Common myeloid progenitor, CD34-positive (primary cell): ENCODE data around the gene CIAO3.

Experiments
- CTCF ChIA-PET: fragments of 350-600 bp; sonication (Branson Sonifier 250); formaldehyde crosslinking; loops from one replicate; lab custom pipeline; 2021; ENCODE audit warnings: antibody characterized with exemption; lab: Charles Lee
- POLR2A ChIA-PET: fragments of 350-600 bp; sonication (Branson Sonifier 250); formaldehyde crosslinking; loops from one replicate; lab custom pipeline; 2021; ENCODE audit warnings: antibody characterized with exemption; lab: Charles Lee
- DNase-seq, 3 donors: peaks; one replicate each; pipeline versions ENCODE4 v3.0.0 to v3.0.0-alpha.2; 2013
- H3K27ac ChIP-seq, 2 experiments: 1 replicate in 1 of 2; 2 replicates in 1 of 2; pipeline ENCODE4 v1.7.0; 2013; ENCODE audit warnings: inconsistent platforms in 2 of 2, low read length in 2 of 2, mild to moderate bottlenecking in 2 of 2, low read depth in 1 of 2, moderate library complexity in 1 of 2; ENCODE audit not compliant: severe bottlenecking in 2 of 2, insufficient read depth in 1 of 2, poor library complexity in 1 of 2
- H3K27me3 ChIP-seq, 5 experiments: replicated peaks in 2 of 5; 1 replicate in 3 of 5; 2 replicates in 2 of 5; pipeline versions ENCODE4 v1.6.1 to v1.7.0; 2013; ENCODE audit warnings: low read length in 4 of 5, mild to moderate bottlenecking in 2 of 5, moderate library complexity in 2 of 5, inconsistent platforms in 1 of 5; ENCODE audit not compliant: insufficient read depth in 5 of 5, control insufficient read depth in 4 of 5
- H3K36me3 ChIP-seq, 4 experiments: 1 replicate in 2 of 4; 2 replicates in 2 of 4; pipeline versions ENCODE4 v1.6.1 to v1.7.0; 2013; ENCODE audit warnings: low read length in 3 of 4, control low read depth in 1 of 4, mild to moderate bottlenecking in 1 of 4; ENCODE audit not compliant: control insufficient read depth in 4 of 4, insufficient read depth in 4 of 4
- H3K4me1 ChIP-seq, 4 experiments: 1 replicate in 3 of 4; 2 replicates in 1 of 4; pipeline versions ENCODE4 v1.6.1 to v1.7.1; 2013; ENCODE audit warnings: low read length in 3 of 4, mild to moderate bottlenecking in 3 of 4, control low read depth in 1 of 4, inconsistent platforms in 1 of 4, moderate library complexity in 1 of 4; ENCODE audit not compliant: control insufficient read depth in 4 of 4, insufficient read depth in 4 of 4; ENCODE audit errors: control extremely low read depth in 1 of 4
- H3K4me3 ChIP-seq, 7 experiments: 1 replicate in 4 of 7; 2 replicates in 3 of 7; pipeline versions ENCODE4 v1.5.1 to v1.7.0; 2013; ENCODE audit warnings: mild to moderate bottlenecking in 7 of 7, low read length in 6 of 7, moderate library complexity in 6 of 7, inconsistent platforms in 2 of 7, low read depth in 2 of 7, control low read depth in 1 of 7; ENCODE audit not compliant: insufficient read depth in 4 of 7, control insufficient read depth in 1 of 7; ENCODE audit errors: extremely low read depth in 1 of 7
- H3K9me3 ChIP-seq, 5 experiments: 1 replicate in 4 of 5; 2 replicates in 1 of 5; pipeline versions ENCODE4 v1.6.1 to v1.7.1; 2013; ENCODE audit warnings: low read length in 4 of 5, mild to moderate bottlenecking in 2 of 5, inconsistent platforms in 1 of 5, low read depth in 1 of 5, moderate library complexity in 1 of 5; ENCODE audit not compliant: control insufficient read depth in 4 of 5, insufficient read depth in 2 of 5; ENCODE audit errors: control extremely low read depth in 1 of 5
- WGBS: methylation state at CpG from one replicate; pipeline ENCODE4 v1.1.5; 2013; ENCODE audit not compliant: insufficient coverage; 5-methylcytosine and 5-hydroxymethylcytosine counted together

Gene CIAO3

DNA sequence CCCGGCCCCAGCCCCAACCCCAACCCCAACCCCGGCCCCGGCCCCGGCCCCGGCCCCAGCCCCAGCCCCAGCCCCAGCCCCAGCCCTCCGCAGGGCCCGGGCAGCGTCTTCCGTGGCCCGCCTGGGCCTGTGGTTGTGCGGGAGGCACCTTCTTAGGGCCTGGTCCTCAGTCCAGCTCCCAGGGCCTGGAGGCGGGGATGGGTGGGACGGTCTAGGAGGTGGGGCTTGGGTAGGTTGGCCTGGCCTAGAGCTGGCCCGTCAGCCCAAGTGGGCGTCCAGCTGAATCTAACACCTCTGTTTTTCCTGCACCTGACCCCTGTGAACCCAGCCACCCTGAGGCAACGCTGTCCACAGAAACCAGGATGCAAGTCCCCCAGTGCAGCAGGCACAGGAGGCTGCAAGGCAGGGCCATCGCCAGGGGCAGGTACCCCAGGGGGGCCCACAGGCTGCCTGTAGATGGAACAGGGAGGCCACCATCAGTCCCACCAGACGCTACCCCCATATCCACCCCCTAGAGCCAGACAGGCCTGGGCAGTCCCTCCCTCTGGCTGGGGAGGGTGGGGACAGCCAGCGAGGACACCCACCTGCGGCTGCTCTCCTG lies 28.5 kb upstream of the CIAO3 start:
- H3K4me3 ChIP-seq = peak overlapping the region in 1 of 7 experiments; percentile 26
- H3K27ac ChIP-seq = no peak overlapping the region
- CTCF ChIA-PET = no interaction called here
- DNase-seq = no peak
- POLR2A ChIA-PET = no interaction called here
- no peaks in the 10 kb centered on the region for H3K27me3 ChIP-seq
- no peaks in the 10 kb centered on the region for H3K36me3 ChIP-seq
- 97% methylated on average over 6 of the region's 20 CpGs for WGBS
- H3K4me1 ChIP-seq = peaks cover 0 to 11% (median 0%) of the 10 kb centered on the region in 4 experiments
- H3K9me3 ChIP-seq = no peaks in the 10 kb centered on the region

DNA sequence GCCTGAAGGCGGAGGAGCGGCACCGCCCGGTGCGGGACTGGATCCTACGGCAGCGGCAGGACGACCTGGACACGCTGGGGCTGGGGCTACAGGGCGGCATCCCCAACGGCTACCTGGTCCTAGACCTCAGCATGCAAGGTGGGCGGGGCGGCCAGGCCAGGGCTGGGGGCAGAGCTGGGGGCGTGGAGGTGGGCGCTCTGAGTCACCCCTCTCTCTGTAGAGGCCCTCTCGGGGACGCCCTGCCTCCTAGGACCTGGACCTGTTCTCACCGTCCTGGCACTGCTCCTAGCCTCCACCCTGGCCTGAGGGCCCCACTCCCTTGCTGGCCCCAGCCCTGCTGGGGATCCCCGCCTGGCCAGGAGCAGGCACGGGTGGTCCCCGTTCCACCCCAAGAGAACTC lies 27.6 kb upstream of the CIAO3 start:
- Histone ChIP-seq H3K36me3 (no peaks in the 10 kb centered on the region), H3K4me3 (peak overlapping the region in 1 of 7 experiments; percentile 36), H3K4me1 (peaks cover 0 to 11% (median 0%) of the 10 kb centered on the region in 4 experiments), H3K27me3 (no peaks in the 10 kb centered on the region), H3K27ac (no peak overlapping the region), H3K9me3 (no peaks in the 10 kb centered on the region)
- no peak for DNase-seq
- ChIA-PET CTCF (no interaction called here), POLR2A (interaction anchor here (0.5 kb wide), 1 partner anchor 20 kb away, joined by 3 read pairs; no protein-coding TSS in a partner anchor)
- WGBS = 97% methylated on average over 13 of the region's 21 CpGs

- Histone ChIP-seq H3K4me1 (peaks cover 0 to 11% (median 0%) of the 10 kb centered on the region in 4 experiments), H3K27me3 (no peaks in the 10 kb centered on the region), H3K27ac (no peak overlapping the region), H3K4me3 (peak overlapping the region in 1 of 7 experiments; percentile 36), H3K36me3 (no peaks in the 10 kb centered on the region), H3K9me3 (no peaks in the 10 kb centered on the region)
- 83% methylated on average over 1 of the region's 38 CpGs for WGBS
- CTCF ChIA-PET = no interaction called here
- POLR2A ChIA-PET = interaction anchor here (0.5 kb wide), 1 partner anchor 19 kb away, joined by 3 read pairs; no protein-coding TSS in a partner anchor
- no peak for DNase-seq
These were observed 27.0 kb upstream of the CIAO3 start for GRCh38 chr16:767743-768235.

DNA sequence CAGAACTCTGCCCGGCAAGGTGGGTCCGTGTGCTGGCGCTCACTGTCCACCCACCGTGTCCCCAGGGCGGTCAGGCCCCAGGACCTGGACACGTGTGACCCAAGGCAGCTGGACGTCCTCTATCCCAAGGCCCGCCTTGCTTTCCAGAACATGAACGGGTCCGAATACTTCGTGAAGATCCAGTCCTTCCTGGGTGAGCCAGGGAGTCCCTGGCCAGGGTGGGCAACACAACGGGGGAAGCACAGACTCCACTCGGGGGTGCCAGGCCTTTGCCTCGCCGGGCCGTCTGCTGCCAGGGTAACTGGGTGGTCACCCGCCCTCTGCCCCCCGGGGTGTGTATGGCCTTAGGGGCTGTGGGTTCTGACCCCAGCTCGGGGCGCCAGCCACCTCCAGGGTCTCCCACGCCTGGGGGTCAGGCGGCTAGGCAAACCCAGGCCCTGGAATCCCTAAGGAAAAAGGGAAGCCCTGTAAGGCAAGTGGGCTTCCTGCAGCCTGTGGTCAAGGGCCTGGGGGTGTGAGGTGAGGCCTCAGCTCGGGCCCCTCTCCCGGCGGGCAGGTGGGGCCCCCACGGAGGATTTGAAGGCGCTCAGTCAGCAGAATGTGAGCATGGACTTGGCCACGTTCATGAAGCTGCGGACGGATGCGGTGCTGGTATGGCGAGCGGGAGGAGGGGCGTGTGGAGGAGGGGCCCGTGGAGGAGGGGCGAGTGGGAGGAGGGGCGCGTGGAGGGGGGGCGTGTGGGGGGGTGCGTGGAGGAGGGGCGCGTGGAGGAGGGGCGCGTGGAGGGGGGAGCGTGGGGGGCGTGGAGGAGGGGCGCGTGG lies 26.2 kb upstream of the CIAO3 start:
- WGBS = 92% methylated on average over 25 of the region's 48 CpGs
- no peak overlapping the region for H3K27ac ChIP-seq
- H3K36me3 ChIP-seq = no peaks in the 10 kb centered on the region
- CTCF ChIA-PET = interaction anchor here (2.0 kb wide), 1 partner anchor 11 kb away, joined by 10 read pairs; no protein-coding TSS in a partner anchor
- POLR2A ChIA-PET = no interaction called here
- H3K4me3 ChIP-seq = no peak overlapping the region
- no peaks in the 10 kb centered on the region for H3K27me3 ChIP-seq
- no peaks in the 10 kb centered on the region for H3K9me3 ChIP-seq
- H3K4me1 ChIP-seq = peaks cover 0 to 11% (median 0%) of the 10 kb centered on the region in 4 experiments
- DNase-seq = peak; percentile 25 to 50 (median 27)

DNA sequence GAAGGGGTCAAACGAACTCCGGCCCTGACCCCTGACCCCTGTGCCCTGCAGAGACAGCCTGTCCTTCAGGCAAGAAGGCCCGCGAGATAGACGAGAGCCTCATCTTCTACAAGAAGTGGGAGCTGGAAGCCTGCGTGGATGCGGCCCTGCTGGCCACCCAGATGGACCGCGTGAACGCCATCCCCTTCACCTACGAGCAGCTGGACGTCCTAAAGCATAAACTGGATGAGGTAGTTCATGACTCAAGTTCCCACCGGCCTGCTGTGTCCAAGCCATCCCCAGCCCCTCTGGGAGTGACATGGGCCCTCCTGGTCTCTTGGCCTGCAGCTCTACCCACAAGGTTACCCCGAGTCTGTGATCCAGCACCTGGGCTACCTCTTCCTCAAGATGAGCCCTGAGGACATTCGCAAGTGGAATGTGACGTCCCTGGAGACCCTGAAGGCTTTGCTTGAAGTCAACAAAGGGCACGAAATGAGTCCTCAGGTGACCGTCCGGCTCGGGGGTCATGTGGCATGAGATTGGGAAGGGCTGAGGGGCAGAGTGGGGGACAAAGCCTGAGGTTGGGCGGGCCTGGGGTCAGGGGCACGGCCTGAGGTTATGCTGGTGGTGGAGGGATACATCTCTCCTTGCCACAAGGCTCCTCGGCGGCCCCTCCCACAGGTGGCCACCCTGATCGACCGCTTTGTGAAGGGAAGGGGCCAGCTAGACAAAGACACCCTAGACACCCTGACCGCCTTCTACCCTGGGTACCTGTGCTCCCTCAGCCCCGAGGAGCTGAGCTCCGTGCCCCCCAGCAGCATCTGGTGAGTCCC lies 25.4 kb upstream of the CIAO3 start:
- DNase-seq = no peak
- ChIA-PET CTCF (interaction anchor here (2.0 kb wide), 1 partner anchor 11 kb away, joined by 10 read pairs; no protein-coding TSS in a partner anchor), POLR2A (no interaction called here)
- no peaks in the 10 kb centered on the region for H3K27me3 ChIP-seq
- no peaks in the 10 kb centered on the region for H3K36me3 ChIP-seq
- no peaks in the 10 kb centered on the region for H3K9me3 ChIP-seq
- H3K4me3 ChIP-seq = no peak overlapping the region
- H3K4me1 ChIP-seq = peaks cover 0 to 11% (median 3%) of the 10 kb centered on the region in 4 experiments
- H3K27ac ChIP-seq = no peak overlapping the region
- WGBS = 97% methylated on average over 29 of the region's 29 CpGs

- no peak overlapping the region for H3K27ac ChIP-seq
- H3K4me3 ChIP-seq = no peak overlapping the region
- POLR2A ChIA-PET = no interaction called here
- CTCF ChIA-PET = interaction anchor here (2.0 kb wide), 1 partner anchor 10 kb away, joined by 10 read pairs; no protein-coding TSS in a partner anchor
- DNase-seq = no peak
- H3K9me3 ChIP-seq = no peaks in the 10 kb centered on the region
- no peaks in the 10 kb centered on the region for H3K36me3 ChIP-seq
- H3K27me3 ChIP-seq = no peaks in the 10 kb centered on the region
- H3K4me1 ChIP-seq = peaks cover 0 to 11% (median 3%) of the 10 kb centered on the region in 4 experiments
- WGBS = 91% methylated on average over 21 of the region's 29 CpGs
These were observed 24.7 kb upstream of the CIAO3 start for GRCh38 chr16:765488-765865.
